ENCODE data around the gene OR51F2.
"Not testable (repeated sequence)": the region's sequence is repeated elsewhere in the genome, so short reads cannot be mapped to it uniquely, and the experiment has no call there.

Gene OR51F2, protein sequence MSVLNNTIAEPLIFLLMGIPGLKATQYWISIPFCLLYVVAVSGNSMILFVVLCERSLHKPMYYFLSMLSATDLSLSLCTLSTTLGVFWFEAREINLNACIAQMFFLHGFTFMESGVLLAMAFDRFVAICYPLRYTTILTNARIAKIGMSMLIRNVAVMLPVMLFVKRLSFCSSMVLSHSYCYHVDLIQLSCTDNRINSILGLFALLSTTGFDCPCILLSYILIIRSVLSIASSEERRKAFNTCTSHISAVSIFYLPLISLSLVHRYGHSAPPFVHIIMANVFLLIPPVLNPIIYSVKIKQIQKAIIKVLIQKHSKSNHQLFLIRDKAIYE

DNA sequence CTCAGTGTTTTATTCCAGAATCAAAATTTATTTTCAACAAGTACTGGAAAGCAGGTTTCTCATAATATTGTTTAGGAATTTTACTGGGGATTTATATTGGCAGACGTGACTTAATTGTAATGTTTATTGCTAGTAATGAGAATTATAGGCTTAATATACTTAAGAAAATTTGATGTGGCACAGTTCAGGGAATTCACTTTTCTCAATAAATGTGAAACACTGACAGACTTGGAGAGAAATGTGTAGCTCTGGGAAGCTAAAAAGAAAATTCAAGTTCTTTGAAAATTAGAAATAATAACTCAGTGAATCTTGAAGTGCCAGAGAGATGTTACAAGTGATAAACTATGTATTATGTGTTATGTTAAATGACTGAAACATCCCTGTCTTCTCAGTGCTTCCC lies at the start of gene OR51F2:
Gene OR51F2 (plus strand): TSS at position 301 of the 400 bp plus-strand sequence. CDS start 101 bp downstream, outside the sequence.
- ChIA-PET POLR2A (no interaction called here), CTCF (no interaction called here)
- TF ChIP-seq, protein P1, sequence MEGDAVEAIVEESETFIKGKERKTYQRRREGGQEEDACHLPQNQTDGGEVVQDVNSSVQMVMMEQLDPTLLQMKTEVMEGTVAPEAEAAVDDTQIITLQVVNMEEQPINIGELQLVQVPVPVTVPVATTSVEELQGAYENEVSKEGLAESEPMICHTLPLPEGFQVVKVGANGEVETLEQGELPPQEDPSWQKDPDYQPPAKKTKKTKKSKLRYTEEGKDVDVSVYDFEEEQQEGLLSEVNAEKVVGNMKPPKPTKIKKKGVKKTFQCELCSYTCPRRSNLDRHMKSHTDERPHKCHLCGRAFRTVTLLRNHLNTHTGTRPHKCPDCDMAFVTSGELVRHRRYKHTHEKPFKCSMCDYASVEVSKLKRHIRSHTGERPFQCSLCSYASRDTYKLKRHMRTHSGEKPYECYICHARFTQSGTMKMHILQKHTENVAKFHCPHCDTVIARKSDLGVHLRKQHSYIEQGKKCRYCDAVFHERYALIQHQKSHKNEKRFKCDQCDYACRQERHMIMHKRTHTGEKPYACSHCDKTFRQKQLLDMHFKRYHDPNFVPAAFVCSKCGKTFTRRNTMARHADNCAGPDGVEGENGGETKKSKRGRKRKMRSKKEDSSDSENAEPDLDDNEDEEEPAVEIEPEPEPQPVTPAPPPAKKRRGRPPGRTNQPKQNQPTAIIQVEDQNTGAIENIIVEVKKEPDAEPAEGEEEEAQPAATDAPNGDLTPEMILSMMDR (IDR thresholded peaks at IDR 0.05; ENCODE audit: control extremely low read depth, extremely low read depth, low read depth, missing control alignments) = no peak
- DNase-seq (ENCODE audit: extremely low spot score) = no peak

DNA sequence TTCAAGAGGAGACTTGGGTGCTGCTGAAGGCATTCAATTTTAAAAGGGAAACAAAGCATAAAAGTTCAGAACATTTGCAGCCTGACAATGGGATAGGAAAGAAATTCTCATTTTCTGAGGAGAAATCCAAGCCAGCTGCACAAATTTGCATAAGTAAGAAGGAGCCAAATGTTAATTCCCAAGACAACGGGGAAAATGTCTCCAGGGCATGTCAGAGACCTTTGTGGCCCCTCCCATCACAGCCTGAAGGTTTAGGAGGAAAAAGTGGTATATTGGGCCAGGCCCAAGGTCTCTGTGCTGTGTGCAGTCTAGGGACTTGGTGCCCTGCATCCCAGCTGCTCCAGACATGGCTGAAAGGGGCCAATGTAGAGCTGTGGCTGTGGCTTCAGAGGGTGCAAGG lies 38.7 kb upstream of the OR51F2 start:
- ChIA-PET CTCF (no interaction called here), POLR2A (no interaction called here)
- no peak for DNase-seq (ENCODE audit: extremely low spot score)
- TF ChIP-seq, protein P1 (IDR thresholded peaks at IDR 0.05; ENCODE audit: control extremely low read depth, extremely low read depth, low read depth, missing control alignments) = no peak

DNA sequence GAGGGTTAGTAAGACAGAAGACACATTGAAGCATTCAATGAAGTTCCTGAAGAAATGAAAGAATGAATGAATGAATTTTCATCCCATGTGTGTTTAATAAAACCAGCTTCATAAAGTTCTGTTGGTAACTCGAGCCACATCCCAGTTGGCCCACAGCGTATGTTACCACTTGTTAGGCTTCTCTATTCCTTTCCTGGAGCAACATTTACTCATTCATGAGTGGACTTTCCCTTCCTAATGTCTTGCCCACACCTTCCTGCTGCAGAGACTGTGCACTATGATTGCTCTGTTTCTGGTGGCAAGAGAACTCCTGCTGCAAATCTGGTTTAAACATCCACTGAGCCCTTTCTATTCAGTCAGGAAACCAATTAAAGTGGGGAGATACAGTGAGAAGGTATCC lies 23.9 kb upstream of the OR51F2 start:
- ChIA-PET CTCF (no interaction called here), POLR2A (no interaction called here)
- TF ChIP-seq, protein P1 (IDR thresholded peaks at IDR 0.05; ENCODE audit: control extremely low read depth, extremely low read depth, low read depth, missing control alignments) = no peak
- no peak for DNase-seq (ENCODE audit: extremely low spot score)

DNA sequence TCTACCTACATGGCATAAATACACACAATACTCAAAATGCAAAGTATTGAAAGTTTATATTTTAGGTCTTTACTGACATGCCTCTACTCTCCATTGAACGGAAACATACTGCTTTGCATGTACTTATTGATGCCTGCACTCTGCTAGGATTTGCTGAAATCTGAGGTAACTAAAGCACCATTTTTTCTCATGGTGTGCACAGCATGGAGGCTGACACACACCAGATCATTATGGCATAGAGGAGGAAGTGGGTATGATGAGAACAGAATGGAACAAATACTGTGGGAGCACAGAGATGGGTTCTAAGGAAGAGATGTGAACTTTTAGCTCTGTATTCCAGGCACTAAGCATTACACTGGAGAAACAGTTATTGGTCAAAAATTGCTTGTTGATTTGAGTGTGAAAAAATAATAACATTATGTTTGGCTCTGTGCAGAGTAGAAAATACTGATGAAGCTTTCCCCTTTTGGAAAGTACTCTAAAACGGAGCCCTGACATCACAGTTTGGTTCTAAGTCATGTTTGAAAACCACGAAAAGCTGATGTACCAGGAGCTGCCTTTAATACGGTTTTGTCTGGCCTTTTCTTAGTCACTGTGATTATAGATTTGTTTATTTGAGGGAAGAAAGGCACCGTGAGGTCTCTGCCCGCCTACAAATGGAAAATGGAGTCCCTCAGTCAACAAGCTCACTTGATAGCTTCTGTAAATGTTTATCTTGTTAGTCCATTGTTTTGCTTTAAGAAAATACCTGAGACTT lies 22.5 kb upstream of the OR51F2 start:
- TF ChIP-seq, protein P1 (IDR thresholded peaks at IDR 0.05; ENCODE audit: control extremely low read depth, extremely low read depth, low read depth, missing control alignments) = no peak
- ChIA-PET CTCF (no interaction called here), POLR2A (no interaction called here)
- no peak for DNase-seq (ENCODE audit: extremely low spot score)

DNA sequence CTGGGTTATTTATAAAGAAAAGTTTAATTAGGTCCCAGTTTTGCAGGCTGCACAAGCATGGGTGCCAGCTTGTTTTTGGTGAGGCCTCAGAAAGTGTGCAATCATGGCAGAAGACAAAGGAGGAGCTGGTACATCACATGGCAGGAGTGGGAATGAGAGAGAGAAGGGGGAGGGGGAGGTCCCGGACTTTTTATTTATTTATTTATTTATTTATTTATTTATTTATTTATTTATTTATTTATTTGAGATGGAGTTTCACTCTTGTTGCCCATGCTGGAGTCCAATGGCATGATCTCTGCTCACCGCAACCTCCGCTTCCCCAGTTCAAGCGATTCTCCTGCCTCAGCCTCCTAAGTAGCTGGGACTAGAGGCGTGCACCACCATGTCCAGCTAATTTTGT lies 19.8 kb upstream of the OR51F2 start:
- POLR2A ChIA-PET; CTCF ChIA-PET; DNase-seq (ENCODE audit: extremely low spot score): not testable (repeated sequence)

DNA sequence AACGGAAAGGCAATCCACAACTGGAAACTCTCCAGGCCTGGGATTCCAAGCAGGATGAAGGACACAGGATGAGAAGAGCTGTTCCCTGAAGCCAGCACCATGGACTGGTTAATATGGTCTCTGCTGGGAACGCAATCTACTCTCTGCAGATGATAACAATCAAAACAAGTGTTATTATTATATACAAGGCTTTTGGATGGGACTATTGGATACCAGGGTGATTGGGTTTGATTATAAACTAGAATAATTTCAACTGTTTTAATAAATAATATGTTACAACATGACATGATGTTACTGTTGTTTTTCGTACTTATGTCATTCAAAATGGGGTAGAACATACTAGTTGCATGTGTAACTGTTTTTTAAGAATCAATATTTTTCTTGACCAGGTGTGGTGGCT lies 16.8 kb upstream of the OR51F2 start, which contains the start of gene OR52R1:
Gene OR52R1 (minus strand): TSS at position 101 of the 400 bp plus-strand sequence. CDS start 0 bp downstream, at position 101.
- ChIA-PET CTCF (no interaction called here), POLR2A (no interaction called here)
- DNase-seq (ENCODE audit: extremely low spot score) = no peak
- TF ChIP-seq, protein P1 (IDR thresholded peaks at IDR 0.05; ENCODE audit: control extremely low read depth, extremely low read depth, low read depth, missing control alignments) = no peak

DNA sequence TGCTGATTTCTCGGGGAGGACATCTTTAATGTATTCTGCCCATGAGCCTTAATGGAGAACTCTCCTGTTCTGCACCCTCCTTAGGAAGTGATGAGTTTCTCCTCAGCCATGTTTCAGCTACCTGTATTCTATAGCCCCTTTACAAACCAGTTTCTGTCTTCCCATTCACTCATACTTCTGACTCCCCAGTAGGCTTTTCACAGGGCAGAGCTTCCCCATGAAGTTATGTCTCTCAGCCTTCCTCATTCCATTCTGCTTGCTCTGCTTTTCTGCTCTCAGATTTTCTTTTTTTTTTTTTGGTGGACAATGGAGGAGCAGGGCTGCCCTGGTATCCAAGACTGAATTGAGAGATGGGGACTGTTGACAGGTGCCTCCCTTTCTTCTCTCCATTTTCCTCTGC lies 12.6 kb upstream of the OR51F2 start:
- POLR2A ChIA-PET = no interaction called here
- DNase-seq (ENCODE audit: extremely low spot score) = no peak
- CTCF ChIA-PET = no interaction called here
- TF ChIP-seq, protein P1 (IDR thresholded peaks at IDR 0.05; ENCODE audit: control extremely low read depth, extremely low read depth, low read depth, missing control alignments) = no peak
